Measurements from ENCODE around the gene MSLN. TPM values are rescaled to one million over a fixed set of nuclear protein-coding genes. Genes with fewer than 3 reads are reported as not detected.

MSLN gene
- total RNA-seq, 1 donor = under 0.01 TPM

DNA sequence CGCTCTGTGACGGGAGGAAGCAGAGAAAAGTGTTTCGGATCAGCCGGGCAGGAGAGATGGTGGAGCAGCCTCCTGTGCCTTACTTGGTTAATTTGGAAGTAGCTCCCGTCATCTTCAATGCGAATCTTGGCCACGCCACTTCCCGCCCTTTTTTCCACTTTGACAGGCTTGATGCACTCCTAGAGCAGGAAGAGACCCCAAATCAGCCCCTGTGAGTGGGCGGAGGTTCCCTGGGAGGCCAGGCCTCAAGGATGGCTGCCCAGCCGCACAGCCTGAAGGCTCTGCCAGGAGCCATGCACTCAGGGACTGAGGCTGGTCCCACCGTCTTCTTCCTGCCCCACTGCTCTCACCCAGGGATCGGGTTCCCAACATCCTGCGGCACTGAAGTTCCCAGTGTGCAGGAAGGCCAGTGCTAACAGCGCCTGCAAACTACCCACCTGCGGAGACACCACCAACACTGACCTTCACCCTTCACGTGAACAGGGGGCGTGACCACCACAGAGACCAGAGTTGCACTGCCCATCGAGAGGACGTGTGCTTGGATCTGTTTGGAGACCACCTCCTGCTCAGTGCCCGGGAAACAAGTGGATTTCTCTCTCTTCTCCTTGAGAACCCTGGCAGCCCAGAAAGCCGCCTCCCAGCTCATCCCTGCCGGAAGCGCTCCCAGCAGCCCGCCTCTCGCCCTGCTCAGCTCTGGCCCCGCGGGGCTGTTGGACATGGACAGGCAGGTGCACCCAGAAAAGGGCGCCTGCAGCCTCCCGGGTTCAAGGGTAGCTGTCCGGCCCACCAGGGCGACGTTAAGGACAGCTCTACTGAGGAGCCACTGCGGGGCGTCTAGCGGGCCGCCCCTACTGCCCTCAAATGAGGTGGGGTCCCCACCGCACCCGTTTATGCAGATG lies 20.7 kb upstream of the MSLN start:
- Histone ChIP-seq H4K20me1 (ENCODE audit: insufficient read depth, low read length) (peaks cover 4% of the 10 kb centered on the region), H3K27ac (ENCODE audit: low read depth, low read length) (no peak overlapping the region), H3K4me2 (ENCODE audit: insufficient read depth, low read length) (peak overlapping the region; percentile 88), H3K79me2 (ENCODE audit: insufficient read depth, low read length) (peaks cover 8% of the 10 kb centered on the region), H3K36me3 (ENCODE audit: insufficient read depth, low read length) (peaks cover 19% of the 10 kb centered on the region), H3K9me3 (ENCODE audit: low read depth, low read length) (no peaks in the 10 kb centered on the region), H3K4me3 (ENCODE audit: insufficient read depth, low read length) (peak overlapping the region; percentile 90), H3K27me3 (ENCODE audit: insufficient read depth, low read length) (no peaks in the 10 kb centered on the region), H3K4me1 (ENCODE audit: insufficient read depth, low read length) (peaks cover 12% of the 10 kb centered on the region), H2AFZ (ENCODE audit: low read length) (peak overlapping the region; percentile 22)
- no peak for TF ChIP-seq CTCF (IDR thresholded peaks at IDR 0.05; ENCODE audit: extremely low read depth, low read depth, low read length)
- no peak for DNase-seq (ENCODE audit: insufficient read length, low spot score, missing footprints)

DNA sequence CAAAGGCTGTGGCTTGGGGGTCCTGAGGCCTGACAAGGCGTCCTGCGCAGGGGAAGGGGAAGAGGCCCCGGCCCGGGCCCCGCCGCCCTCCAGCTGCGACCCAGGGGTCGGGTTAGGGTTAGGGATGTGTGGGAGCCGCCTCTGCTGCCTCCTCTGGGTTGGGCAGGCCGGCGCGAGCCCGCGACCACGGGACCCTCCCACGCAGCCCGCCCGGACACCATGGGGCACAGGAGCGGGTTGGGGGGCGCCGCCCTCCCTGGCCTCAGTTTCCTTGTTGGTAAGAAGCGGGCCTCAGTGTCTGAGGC lies 20.1 kb upstream of the MSLN start:
- TF ChIP-seq CTCF (IDR thresholded peaks at IDR 0.05; ENCODE audit: extremely low read depth, low read depth, low read length) = no peak
- H4K20me1 ChIP-seq (ENCODE audit: insufficient read depth, low read length) = peaks cover 4% of the 10 kb centered on the region
- peaks cover 19% of the 10 kb centered on the region for H3K36me3 ChIP-seq (ENCODE audit: insufficient read depth, low read length)
- H3K79me2 ChIP-seq (ENCODE audit: insufficient read depth, low read length) = peaks cover 8% of the 10 kb centered on the region
- no peaks in the 10 kb centered on the region for H3K9me3 ChIP-seq (ENCODE audit: low read depth, low read length)
- peak overlapping the region; percentile 88 for H3K4me2 ChIP-seq (ENCODE audit: insufficient read depth, low read length)
- DNase-seq (ENCODE audit: insufficient read length, low spot score, missing footprints) = peak; percentile 92
- H2AFZ ChIP-seq (ENCODE audit: low read length) = peak overlapping the region; percentile 62
- peak overlapping the region; percentile 63 for H3K27ac ChIP-seq (ENCODE audit: low read depth, low read length)
- peak overlapping the region; percentile 90 for H3K4me3 ChIP-seq (ENCODE audit: insufficient read depth, low read length)
- no peaks in the 10 kb centered on the region for H3K27me3 ChIP-seq (ENCODE audit: insufficient read depth, low read length)
- H3K4me1 ChIP-seq (ENCODE audit: insufficient read depth, low read length) = peaks cover 12% of the 10 kb centered on the region

- H3K4me1 ChIP-seq (ENCODE audit: insufficient read depth, low read length) = peaks cover 12% of the 10 kb centered on the region
- H3K27me3 ChIP-seq (ENCODE audit: insufficient read depth, low read length) = no peaks in the 10 kb centered on the region
- DNase-seq (ENCODE audit: insufficient read length, low spot score, missing footprints) = peak; percentile 100
- H4K20me1 ChIP-seq (ENCODE audit: insufficient read depth, low read length) = peaks cover 4% of the 10 kb centered on the region
- no peaks in the 10 kb centered on the region for H3K9me3 ChIP-seq (ENCODE audit: low read depth, low read length)
- TF ChIP-seq CTCF (IDR thresholded peaks at IDR 0.05; ENCODE audit: extremely low read depth, low read depth, low read length) = peak; percentile 76
- H3K27ac ChIP-seq (ENCODE audit: low read depth, low read length) = peak within 1 kb of the TSS; percentile 63
- H2AFZ ChIP-seq (ENCODE audit: low read length) = peak within 1 kb of the TSS; percentile 94
- H3K79me2 ChIP-seq (ENCODE audit: insufficient read depth, low read length) = peaks cover 8% of the 10 kb centered on the region
- peak within 1 kb of the TSS; percentile 88 for H3K4me2 ChIP-seq (ENCODE audit: insufficient read depth, low read length)
- peak within 1 kb of the TSS; percentile 90 for H3K4me3 ChIP-seq (ENCODE audit: insufficient read depth, low read length)
- H3K36me3 ChIP-seq (ENCODE audit: insufficient read depth, low read length) = peaks cover 14% of the 10 kb centered on the region
These were observed 19.6 kb upstream of the MSLN start, which contains the start of gene CIAO3 for GRCh38 chr16:740764-741505. CIAO3 (minus strand) TSS chr16:740997; CDS start chr16:740985, 12 bp downstream.

All from osteoblast (primary cell).